ENCODE data around the gene FAM83D. TPM values are rescaled to one million over a fixed set of nuclear protein-coding genes. Genes with fewer than 3 reads are reported as not detected.

FAM83D gene
- total RNA-seq, 1 experiment from 2014 or later, result 48.1 TPM

GRCh38 chr20:38915355-38915754, 10.9 kb upstream of the FAM83D start:
- no peak overlapping the region for H2BK12ac ChIP-seq (ENCODE audit: insufficient read length, low read depth, low read length)
- H3K27ac ChIP-seq (ENCODE audit: insufficient read length, low read depth, low read length), result no peak overlapping the region
- H3K4ac ChIP-seq (ENCODE audit: low read depth, low read length), result no peak overlapping the region
- Mint-ChIP-seq H3K27ac (no peak overlapping the region), H3K27me3 (ENCODE audit: low read depth) (no peaks in the 10 kb centered on the region), H3K36me3 (ENCODE audit: insufficient read depth in 1 of 3, low read depth in 3 of 3) (no peaks in the 10 kb centered on the region; a peak in 1 of 7 replicates), H3K9me3 (no peaks in the 10 kb centered on the region), H3K4me1 (no peaks in the 10 kb centered on the region), H3K4me3 (no peak overlapping the region)
- no peak overlapping the region for H2BK120ac ChIP-seq (ENCODE audit: low read depth, low read length, poor library complexity, severe bottlenecking)
- no peak overlapping the region for H3K18ac ChIP-seq (ENCODE audit: insufficient read length, low read depth, low read length)
- no peaks in the 10 kb centered on the region for H3K4me1 ChIP-seq (ENCODE audit: insufficient read depth, low read length)
- no peaks in the 10 kb centered on the region for H3K23me2 ChIP-seq (ENCODE audit: insufficient read length, low read depth, low read length, poor library complexity, severe bottlenecking)
- no peaks in the 10 kb centered on the region for H3K79me1 ChIP-seq (ENCODE audit: insufficient read depth, low read depth, low read length, poor library complexity, severe bottlenecking)
- no peak for DNase-seq
- H3K56ac ChIP-seq (ENCODE audit: insufficient read length, low read depth, low read length), result no peak overlapping the region
- H3K4me2 ChIP-seq (ENCODE audit: insufficient read depth, insufficient read length, low read length), result no peak overlapping the region
- H2BK20ac ChIP-seq (ENCODE audit: low read depth, low read length, poor library complexity, severe bottlenecking), result no peak overlapping the region
- WGBS (ENCODE audit: extremely low coverage, insufficient read length, low lambda C conversion rate), result no CpG with 5 or more reads among the region's 7 CpGs
- no peak overlapping the region for H3K23ac ChIP-seq (ENCODE audit: insufficient read length, low read depth, low read length)
- no peaks in the 10 kb centered on the region for H4K20me1 ChIP-seq (ENCODE audit: control insufficient read depth, insufficient read depth, insufficient read length)
- H2AK5ac ChIP-seq (ENCODE audit: insufficient read length, low read length), result no peak overlapping the region
- H3K9me3 ChIP-seq (ENCODE audit: control insufficient read depth, low read depth, low read length), result no peaks in the 10 kb centered on the region
- no peaks in the 10 kb centered on the region for H3K27me3 ChIP-seq (ENCODE audit: insufficient read depth, low read length)
- no peak overlapping the region for H3K14ac ChIP-seq (ENCODE audit: insufficient read depth, low read length)
- H2AFZ ChIP-seq (ENCODE audit: low read length), result no peak overlapping the region
- TF ChIP-seq, protein P1, sequence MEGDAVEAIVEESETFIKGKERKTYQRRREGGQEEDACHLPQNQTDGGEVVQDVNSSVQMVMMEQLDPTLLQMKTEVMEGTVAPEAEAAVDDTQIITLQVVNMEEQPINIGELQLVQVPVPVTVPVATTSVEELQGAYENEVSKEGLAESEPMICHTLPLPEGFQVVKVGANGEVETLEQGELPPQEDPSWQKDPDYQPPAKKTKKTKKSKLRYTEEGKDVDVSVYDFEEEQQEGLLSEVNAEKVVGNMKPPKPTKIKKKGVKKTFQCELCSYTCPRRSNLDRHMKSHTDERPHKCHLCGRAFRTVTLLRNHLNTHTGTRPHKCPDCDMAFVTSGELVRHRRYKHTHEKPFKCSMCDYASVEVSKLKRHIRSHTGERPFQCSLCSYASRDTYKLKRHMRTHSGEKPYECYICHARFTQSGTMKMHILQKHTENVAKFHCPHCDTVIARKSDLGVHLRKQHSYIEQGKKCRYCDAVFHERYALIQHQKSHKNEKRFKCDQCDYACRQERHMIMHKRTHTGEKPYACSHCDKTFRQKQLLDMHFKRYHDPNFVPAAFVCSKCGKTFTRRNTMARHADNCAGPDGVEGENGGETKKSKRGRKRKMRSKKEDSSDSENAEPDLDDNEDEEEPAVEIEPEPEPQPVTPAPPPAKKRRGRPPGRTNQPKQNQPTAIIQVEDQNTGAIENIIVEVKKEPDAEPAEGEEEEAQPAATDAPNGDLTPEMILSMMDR (conservative IDR thresholded peaks at IDR 0.05), result no peak
- H2BK15ac ChIP-seq (ENCODE audit: low read depth, low read length), result no peak overlapping the region
- no peak overlapping the region for H3T11ph ChIP-seq (ENCODE audit: low read length)
- no peaks in the 10 kb centered on the region for H3K79me2 ChIP-seq (ENCODE audit: insufficient read depth, low read length)
- H4K5ac ChIP-seq (ENCODE audit: insufficient read length, low read depth, low read length), result no peak overlapping the region
- no peak overlapping the region for H2BK5ac ChIP-seq (ENCODE audit: insufficient read length, low read length)
- no peak overlapping the region for H3K9ac ChIP-seq (ENCODE audit: extremely low read depth, insufficient read length, low read length)
- H4K91ac ChIP-seq (ENCODE audit: insufficient read length, low read depth, low read length), result no peak overlapping the region
- no peak overlapping the region for H4K8ac ChIP-seq (replicated peaks; ENCODE audit: insufficient read length, low read depth, low read length)
